ENCODE data around the gene HS3ST4. TPM values are rescaled to one million over a fixed set of nuclear protein-coding genes. Genes with fewer than 3 reads are reported as not detected.

The HS3ST4 gene
- total RNA-seq, 4 donors from 2014 or later = 0.49 to 1.4 (median 0.64) TPM; not detected in 1

DNA sequence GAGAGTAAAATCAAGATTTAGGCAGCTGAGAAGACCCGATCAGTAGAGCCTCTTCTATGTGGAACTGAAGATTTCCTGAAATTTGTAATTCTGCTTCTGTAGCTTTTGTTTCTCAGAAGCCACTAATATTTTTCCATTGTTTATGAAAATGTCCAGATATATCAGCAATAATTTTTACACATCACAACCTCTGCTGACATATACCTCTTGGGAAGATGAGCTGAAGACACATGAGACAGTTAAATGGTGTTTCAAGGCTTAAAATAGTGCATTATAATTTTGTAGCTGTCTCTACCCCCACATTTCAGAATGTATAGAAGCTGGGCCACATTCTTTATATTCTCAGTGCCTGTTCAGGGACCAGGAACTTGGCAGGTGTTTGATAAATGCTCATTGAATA is 320.6 kb downstream of the HS3ST4 start:
- Histone ChIP-seq H3K9me3 (peaks cover 22% of the 10 kb centered on the region), H3K36me3 (no peaks in the 10 kb centered on the region), H3K27ac (no peak overlapping the region), H3K27me3 (no peaks in the 10 kb centered on the region), H3K4me3 (no peak overlapping the region), H3K4me1 (no peaks in the 10 kb centered on the region)
- DNase-seq (ENCODE audit: low spot score in 2 of 2) = no peak
- no peak for TF ChIP-seq POLR2A (IDR thresholded peaks at IDR 0.05)
- TF ChIP-seq, protein P1, sequence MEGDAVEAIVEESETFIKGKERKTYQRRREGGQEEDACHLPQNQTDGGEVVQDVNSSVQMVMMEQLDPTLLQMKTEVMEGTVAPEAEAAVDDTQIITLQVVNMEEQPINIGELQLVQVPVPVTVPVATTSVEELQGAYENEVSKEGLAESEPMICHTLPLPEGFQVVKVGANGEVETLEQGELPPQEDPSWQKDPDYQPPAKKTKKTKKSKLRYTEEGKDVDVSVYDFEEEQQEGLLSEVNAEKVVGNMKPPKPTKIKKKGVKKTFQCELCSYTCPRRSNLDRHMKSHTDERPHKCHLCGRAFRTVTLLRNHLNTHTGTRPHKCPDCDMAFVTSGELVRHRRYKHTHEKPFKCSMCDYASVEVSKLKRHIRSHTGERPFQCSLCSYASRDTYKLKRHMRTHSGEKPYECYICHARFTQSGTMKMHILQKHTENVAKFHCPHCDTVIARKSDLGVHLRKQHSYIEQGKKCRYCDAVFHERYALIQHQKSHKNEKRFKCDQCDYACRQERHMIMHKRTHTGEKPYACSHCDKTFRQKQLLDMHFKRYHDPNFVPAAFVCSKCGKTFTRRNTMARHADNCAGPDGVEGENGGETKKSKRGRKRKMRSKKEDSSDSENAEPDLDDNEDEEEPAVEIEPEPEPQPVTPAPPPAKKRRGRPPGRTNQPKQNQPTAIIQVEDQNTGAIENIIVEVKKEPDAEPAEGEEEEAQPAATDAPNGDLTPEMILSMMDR (IDR thresholded peaks at IDR 0.05) = no peak
- TF ChIP-seq POLR2AphosphoS5 (IDR thresholded peaks at IDR 0.05) = no peak
- TF ChIP-seq EP300 (IDR thresholded peaks at IDR 0.05) = no peak
- WGBS = 88% methylated on average over 1 of the region's 1 CpG

DNA sequence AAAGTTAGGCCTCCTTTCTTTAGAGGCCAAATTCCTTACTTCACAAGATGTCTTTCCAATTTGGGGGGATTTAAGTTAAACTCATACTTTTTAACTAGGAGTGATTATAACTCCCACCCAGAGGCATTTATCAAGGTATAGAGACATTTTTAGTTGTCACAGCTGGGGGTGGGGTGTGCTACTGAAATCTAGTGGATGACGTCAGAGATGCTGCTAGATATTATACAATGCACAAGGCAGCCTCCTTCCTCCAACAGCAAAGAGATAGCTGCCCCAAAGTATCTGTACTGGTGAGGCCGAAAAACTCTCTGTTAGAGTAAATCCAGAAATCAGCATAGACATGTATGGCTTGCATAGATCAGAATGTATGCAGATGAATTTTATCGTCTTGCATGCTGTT is 324.0 kb downstream of the HS3ST4 start:
- 75% methylated on average over 3 of the region's 3 CpGs for WGBS
- no peak overlapping the region for H3K27ac ChIP-seq
- no peaks in the 10 kb centered on the region for H3K4me1 ChIP-seq
- peaks cover 22% of the 10 kb centered on the region for H3K9me3 ChIP-seq
- H3K27me3 ChIP-seq = no peaks in the 10 kb centered on the region
- H3K36me3 ChIP-seq = no peaks in the 10 kb centered on the region
- no peak overlapping the region for H3K4me3 ChIP-seq
- no peak for DNase-seq (ENCODE audit: low spot score in 2 of 2)
- TF ChIP-seq POLR2A (IDR thresholded peaks at IDR 0.05) = no peak
- TF ChIP-seq, protein P1 (IDR thresholded peaks at IDR 0.05) = no peak
- TF ChIP-seq POLR2AphosphoS5 (IDR thresholded peaks at IDR 0.05) = no peak
- TF ChIP-seq EP300 (IDR thresholded peaks at IDR 0.05) = no peak

DNA sequence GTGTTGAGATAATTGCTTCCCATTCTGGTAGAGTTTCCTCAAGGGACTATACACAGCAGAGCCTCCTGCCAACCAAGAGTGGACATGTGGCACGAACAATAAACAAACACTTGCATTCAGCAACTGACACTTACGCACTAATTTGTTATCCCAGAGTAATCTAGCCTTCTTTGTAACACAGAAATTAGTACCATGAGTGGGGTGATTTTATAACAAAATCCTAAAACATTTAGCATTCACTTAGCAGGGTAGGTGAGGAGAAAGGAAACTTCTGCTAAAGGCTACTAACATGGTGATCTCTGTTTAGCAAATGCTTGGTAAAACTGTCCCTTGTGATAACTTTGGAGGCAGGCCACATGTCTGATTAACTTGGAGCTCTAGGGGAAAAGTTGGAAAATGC is 325.2 kb downstream of the HS3ST4 start:
- H3K36me3 ChIP-seq = no peaks in the 10 kb centered on the region
- DNase-seq (ENCODE audit: low spot score in 2 of 2) = no peak
- H3K4me1 ChIP-seq = no peaks in the 10 kb centered on the region

DNA sequence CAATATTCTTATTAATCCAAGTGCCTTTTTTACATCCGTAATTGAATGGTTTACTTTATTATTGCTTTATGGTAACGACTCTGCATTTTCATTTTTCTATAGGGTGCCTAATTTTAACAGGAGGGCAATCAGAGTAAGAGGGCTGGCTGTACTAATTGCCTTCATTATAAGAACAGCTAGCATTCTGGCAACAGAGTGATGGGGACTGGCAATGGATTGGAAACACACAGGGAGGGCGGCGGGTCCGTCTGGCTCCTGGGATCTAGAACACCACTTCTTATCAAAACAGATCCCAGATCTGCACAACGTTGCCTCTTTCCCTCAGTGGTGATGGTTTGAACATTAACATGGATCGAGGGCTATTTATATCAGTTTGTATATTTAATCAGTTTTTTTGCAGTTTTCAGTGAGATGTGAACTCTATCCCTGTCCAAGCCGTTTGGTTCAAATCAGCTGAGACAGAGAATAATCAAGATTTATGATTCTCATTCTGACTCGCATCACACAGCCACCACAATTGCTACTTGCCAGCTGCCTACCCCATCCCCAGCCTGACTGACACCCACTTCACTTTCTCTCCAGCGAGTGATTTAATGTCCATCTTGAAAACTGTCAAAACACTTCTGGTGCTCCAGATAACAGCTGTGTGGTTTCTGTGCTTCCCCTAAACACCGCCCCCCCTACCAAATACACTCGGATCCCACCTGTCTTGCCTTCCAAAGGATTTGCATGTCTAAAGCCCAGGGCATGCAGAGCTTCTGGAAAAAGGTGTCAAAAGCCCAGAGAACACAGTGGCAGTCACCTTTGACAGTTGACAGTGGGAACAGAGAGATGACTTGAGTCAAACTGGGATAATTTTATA is 327.9 kb downstream of the HS3ST4 start:
- Histone ChIP-seq H3K9me3 (peaks cover 18% of the 10 kb centered on the region), H3K4me3 (no peak overlapping the region)

More for the DNA sequence above, 325.2 kb downstream of the HS3ST4 start:
- H3K4me3 ChIP-seq = no peak overlapping the region
- no peak overlapping the region for H3K27ac ChIP-seq
- TF ChIP-seq POLR2A (IDR thresholded peaks at IDR 0.05) (no peak), POLR2AphosphoS5 (IDR thresholded peaks at IDR 0.05) (no peak), EP300 (IDR thresholded peaks at IDR 0.05) (no peak)
- TF ChIP-seq, protein P1 (IDR thresholded peaks at IDR 0.05) = no peak
- no peaks in the 10 kb centered on the region for H3K27me3 ChIP-seq
- 69% methylated on average over 2 of the region's 2 CpGs for WGBS
- H3K9me3 ChIP-seq = peaks cover 22% of the 10 kb centered on the region

More for the DNA sequence above, 327.9 kb downstream of the HS3ST4 start:
- WGBS = 51% methylated on average over 12 of the region's 12 CpGs
- Histone ChIP-seq H3K27ac (no peak overlapping the region), H3K4me1 (no peaks in the 10 kb centered on the region), H3K36me3 (no peaks in the 10 kb centered on the region), H3K27me3 (no peaks in the 10 kb centered on the region)
- no peak for DNase-seq (ENCODE audit: low spot score in 2 of 2)
- no peak for TF ChIP-seq POLR2A (IDR thresholded peaks at IDR 0.05)
- no peak for TF ChIP-seq EP300 (IDR thresholded peaks at IDR 0.05)
- TF ChIP-seq, protein P1 (IDR thresholded peaks at IDR 0.05) = no peak
- no peak for TF ChIP-seq POLR2AphosphoS5 (IDR thresholded peaks at IDR 0.05)

Data from suprapubic skin (tissue), 4 donors.